ENCODE data around the gene GMPS. TPM values are rescaled to one million over a fixed set of nuclear protein-coding genes. Genes with fewer than 3 reads are reported as not detected.

The GMPS gene
- total and polyA plus RNA-seq, 9 of the 15 experiments (the other 6 are each of a cell fraction or from before 2014, with no cell fraction given) = 73.7 to 282 (median 156) TPM

DNA sequence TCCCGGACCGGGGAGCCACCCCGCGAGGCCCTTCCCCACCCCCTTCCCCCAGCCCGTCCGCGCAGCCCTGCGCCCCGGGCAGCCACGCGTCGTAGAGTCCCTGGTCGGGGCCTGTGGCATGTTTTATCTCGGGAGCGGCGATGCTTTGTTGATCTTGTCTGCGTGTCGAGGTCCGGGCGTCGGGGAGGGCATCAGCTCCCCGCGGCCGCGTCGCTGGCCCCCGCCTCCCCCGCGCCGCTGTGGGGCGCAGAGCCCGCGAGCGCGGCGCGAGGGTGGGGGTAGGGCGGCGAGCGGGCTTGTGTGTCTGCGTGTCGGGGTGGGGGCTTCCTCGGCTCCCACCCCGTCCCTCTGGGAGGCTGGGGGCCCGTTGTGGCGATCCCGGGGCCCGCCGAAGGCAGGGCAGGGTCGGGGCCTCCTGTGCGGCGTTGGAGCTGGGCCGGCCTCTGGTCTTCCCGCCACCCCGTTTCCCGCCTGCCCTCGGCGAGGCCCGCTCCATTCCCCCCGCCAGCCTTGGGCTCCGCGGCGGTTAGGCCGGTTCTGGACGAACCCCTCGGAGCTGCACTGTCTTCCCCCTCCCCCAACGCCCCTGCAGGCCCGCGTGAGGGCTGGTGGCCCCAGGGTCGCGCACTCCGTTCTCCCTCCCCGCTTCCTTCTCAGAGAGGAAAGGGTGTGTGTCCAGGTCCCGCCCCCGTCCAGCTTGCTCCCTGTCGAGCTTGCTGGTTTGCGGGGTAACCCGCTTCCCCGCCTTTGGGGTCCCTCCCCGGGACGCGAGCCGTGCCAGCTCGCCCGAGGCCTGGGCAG, 695 bp downstream of the GMPS start (continued):
- TF ChIP-seq KDM5B (IDR thresholded peaks at IDR 0.05; ENCODE audit: insufficient replicate concordance, low read depth, low read length) = no peak
- no peak for TF ChIP-seq NCOA2 (IDR thresholded peaks at IDR 0.05; ENCODE audit: partially characterized antibody in 2 of 2)
- TF ChIP-seq ZKSCAN8 (CRISPR knock-in tag; IDR thresholded peaks at IDR 0.05) = no peak
- TF ChIP-seq DMBX1 (CRISPR knock-in tag; IDR thresholded peaks at IDR 0.05; ENCODE audit: borderline replicate concordance) = no peak
- TF ChIP-seq MTA1 (IDR thresholded peaks at IDR 0.05; ENCODE audit: borderline replicate concordance) = no peak
- TF ChIP-seq HSF4 (CRISPR knock-in tag; IDR thresholded peaks at IDR 0.05; ENCODE audit: borderline replicate concordance) = no peak
- TF ChIP-seq POLR2AphosphoS2 (IDR thresholded peaks at IDR 0.05; ENCODE audit: low read length) = no peak
- no peak for TF ChIP-seq KDM1A (IDR thresholded peaks at IDR 0.05)
- no peak for TF ChIP-seq ID3 (CRISPR knock-in tag; IDR thresholded peaks at IDR 0.05)
- no peak for TF ChIP-seq ID3 (tag; IDR thresholded peaks at IDR 0.05)
- no peak for TF ChIP-seq PRDM10 (IDR thresholded peaks at IDR 0.05; ENCODE audit: partially characterized antibody)
- TF ChIP-seq KLF6 (CRISPR knock-in tag; IDR thresholded peaks at IDR 0.05; ENCODE audit: borderline replicate concordance) = no peak
- TF ChIP-seq DIDO1 (tag; IDR thresholded peaks at IDR 0.05; ENCODE audit: low read depth) = no peak
- TF ChIP-seq WHSC1 (IDR thresholded peaks at IDR 0.05; ENCODE audit: low read length) = no peak
- TF ChIP-seq GTF2E2 (tag; IDR thresholded peaks at IDR 0.05) = no peak
- TF ChIP-seq HDAC1 (IDR thresholded peaks at IDR 0.05) = no peak; a peak in 2 of 4 replicates
- no peak for TF ChIP-seq CUX1 (CRISPR knock-in tag; IDR thresholded peaks at IDR 0.05)

All from K562 (cell line).